ENCODE data around the gene IQSEC3.
"Not testable (repeated sequence)": the region's sequence is repeated elsewhere in the genome, so short reads cannot be mapped to it uniquely, and the experiment has no call there.

The IQSEC3 gene

DNA sequence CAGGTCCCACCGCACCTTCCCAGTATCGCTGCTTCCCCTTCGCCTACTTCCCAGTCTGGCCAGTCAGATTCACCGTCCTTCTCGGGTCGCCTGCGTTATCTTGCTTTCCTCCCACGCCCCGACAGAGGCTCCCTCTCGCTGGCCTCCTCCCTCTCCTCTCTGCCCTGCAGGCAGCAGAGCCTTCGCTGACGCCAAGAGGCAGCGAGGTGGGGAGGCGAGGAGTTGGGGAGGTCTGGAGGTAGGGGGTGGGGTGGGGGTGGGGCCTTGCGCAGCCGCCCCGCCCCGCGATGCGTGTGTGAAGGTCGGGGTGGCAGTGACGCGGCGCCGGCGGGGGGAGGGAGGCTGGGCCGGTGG, at the start of gene IQSEC3:
Gene IQSEC3 (plus strand): TSS at position 340 of the 354 bp plus-strand sequence. CDS start 116 bp downstream, outside the sequence.
- H3K9me3 Mint-ChIP-seq; DNase-seq; H3K36me3 Mint-ChIP-seq (ENCODE audit: low read depth); H3K27ac Mint-ChIP-seq: not testable (repeated sequence)
- Mint-ChIP-seq H3K4me3 (peak within 1 kb of the TSS; percentile 73), H3K27me3 (ENCODE audit: low read depth, poor library complexity) (peaks cover 66% of the 10 kb centered on the region), H3K4me1 (peaks cover 10% of the 10 kb centered on the region)

GRCh38 chr12:17370-18340, 48.9 kb upstream of the IQSEC3 start:
- DNase-seq; H3K4me3 Mint-ChIP-seq; H3K4me1 Mint-ChIP-seq; H3K27ac Mint-ChIP-seq; H3K9me3 Mint-ChIP-seq; H3K27me3 Mint-ChIP-seq (ENCODE audit: low read depth, poor library complexity): not testable (repeated sequence)
- peaks cover 11% of the 10 kb centered on the region for H3K36me3 Mint-ChIP-seq (ENCODE audit: low read depth)

DNA sequence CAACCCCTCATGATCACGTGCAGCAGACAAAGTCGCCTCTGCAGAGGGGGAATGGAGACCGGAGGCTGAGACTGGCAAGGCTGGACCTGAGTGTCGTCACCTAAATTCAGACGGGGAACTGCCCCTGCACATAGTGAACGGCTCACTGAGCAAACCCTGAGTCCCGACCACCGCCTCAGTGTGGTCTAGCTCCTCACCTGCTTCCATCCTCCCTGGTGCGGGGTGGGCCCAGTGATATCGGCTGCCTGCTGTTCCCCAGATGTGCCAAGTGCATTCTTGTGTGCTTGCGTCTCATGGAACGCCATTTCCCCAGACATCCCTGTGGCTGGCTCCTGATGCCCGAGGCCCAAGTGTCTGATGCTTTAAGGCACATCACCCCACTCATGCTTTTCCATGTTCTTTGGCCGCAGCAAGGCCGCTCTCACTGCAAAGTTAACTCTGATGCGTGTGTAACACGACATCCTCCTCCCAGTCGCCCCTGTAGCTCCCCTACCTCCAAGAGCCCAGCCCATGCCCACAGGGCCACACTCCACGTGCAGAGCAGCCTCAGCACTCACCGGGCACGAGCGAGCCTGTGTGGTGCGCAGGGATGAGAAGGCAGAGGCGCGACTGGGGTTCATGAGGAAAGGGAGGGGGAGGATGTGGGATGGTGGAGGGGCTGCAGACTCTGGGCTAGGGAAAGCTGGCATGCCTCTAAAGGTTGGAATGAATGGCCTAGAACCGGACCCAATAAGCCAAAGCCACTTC, 47.6 kb upstream of the IQSEC3 start:
- H3K4me3 Mint-ChIP-seq; H3K36me3 Mint-ChIP-seq (ENCODE audit: low read depth); H3K27ac Mint-ChIP-seq; H3K4me1 Mint-ChIP-seq; H3K9me3 Mint-ChIP-seq; H3K27me3 Mint-ChIP-seq (ENCODE audit: low read depth, poor library complexity); DNase-seq: not testable (repeated sequence)

- not testable (repeated sequence) for H3K27ac Mint-ChIP-seq; H3K36me3 Mint-ChIP-seq (ENCODE audit: low read depth)
Measured at GRCh38 chr12:19906-20305, 46.7 kb upstream of the IQSEC3 start.

DNA sequence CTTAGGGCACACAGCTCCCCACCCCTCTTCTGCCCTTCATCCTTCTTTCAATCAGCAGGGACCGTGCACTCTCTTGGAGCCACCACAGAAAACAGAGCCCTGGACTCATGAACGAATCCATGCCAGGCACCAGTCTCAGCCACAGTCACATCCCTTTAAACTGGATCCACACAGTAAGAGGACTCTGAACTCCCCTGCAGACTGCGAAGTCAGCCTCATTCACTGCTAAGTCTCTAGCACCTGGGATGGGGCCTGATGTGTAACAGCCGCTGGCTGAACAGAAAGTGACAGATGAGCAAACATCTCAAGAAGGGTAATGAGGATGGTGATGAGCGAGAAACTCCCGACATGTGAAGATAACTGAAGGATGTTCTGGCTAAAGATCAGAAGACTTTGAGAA, 45.8 kb upstream of the IQSEC3 start:
- H3K36me3 Mint-ChIP-seq (ENCODE audit: low read depth) = peaks cover 6% of the 10 kb centered on the region
- H3K27me3 Mint-ChIP-seq (ENCODE audit: low read depth, poor library complexity) = no peaks in the 10 kb centered on the region
- no peak for DNase-seq
- H3K27ac Mint-ChIP-seq = no peak overlapping the region
- H3K4me3 Mint-ChIP-seq = no peak overlapping the region
- TF ChIP-seq CTCF (IDR thresholded peaks at IDR 0.05) = no peak
- no peaks in the 10 kb centered on the region for H3K4me1 Mint-ChIP-seq
- H3K9me3 Mint-ChIP-seq = no peaks in the 10 kb centered on the region

More at GRCh38 chr12:19906-20305, 46.7 kb upstream of the IQSEC3 start:
- H3K27me3 Mint-ChIP-seq (ENCODE audit: low read depth, poor library complexity); H3K4me1 Mint-ChIP-seq; H3K9me3 Mint-ChIP-seq; DNase-seq; H3K4me3 Mint-ChIP-seq: not testable (repeated sequence)

DNA sequence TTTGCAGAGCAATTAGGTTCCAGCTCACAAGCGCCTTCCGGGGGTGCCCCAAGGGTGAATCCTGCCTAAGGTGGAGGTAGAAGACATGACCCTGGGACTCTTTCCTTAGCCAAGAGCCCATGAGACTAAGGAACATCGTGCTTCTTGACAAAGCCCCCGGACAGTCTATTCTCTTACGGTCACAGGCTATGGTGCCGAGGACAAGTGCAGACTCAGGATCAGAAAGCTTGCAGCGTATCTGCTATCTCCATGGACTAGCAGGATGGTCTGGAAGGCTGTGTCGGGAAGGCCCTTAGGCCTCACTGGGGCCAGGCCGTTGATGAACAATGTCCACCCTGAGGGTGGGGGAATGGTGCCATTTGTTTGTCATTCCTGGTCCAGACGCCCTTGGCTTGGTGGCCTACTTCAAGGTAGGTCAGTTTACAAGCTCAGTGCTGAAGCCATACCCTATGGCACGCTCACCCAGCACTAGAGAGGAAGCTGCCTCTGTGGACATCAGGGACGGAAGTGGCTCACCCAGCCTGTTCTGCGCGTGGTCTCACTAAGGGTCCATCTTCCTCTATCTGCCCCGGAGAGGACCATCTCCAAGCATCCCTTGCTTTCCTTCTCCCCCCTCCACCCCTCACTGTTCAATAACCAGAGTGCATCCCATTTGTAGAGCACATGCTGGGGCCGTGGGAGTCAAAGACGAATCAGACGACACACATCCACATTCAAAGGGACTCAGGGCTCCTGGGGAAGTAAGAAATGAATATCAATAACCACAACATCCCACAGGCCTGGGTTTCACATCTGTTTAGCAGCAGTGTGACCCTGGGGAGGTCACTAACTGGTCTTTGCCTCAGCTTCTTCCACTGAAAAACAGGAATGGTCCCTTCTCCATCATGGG, 45.0 kb upstream of the IQSEC3 start:
- H3K36me3 Mint-ChIP-seq (ENCODE audit: low read depth) = peaks cover 6% of the 10 kb centered on the region
- no peak overlapping the region for H3K27ac Mint-ChIP-seq
- no peak for DNase-seq
- H3K9me3 Mint-ChIP-seq = no peaks in the 10 kb centered on the region
- no peak overlapping the region for H3K4me3 Mint-ChIP-seq
- no peaks in the 10 kb centered on the region for H3K27me3 Mint-ChIP-seq (ENCODE audit: low read depth, poor library complexity)
- TF ChIP-seq CTCF (IDR thresholded peaks at IDR 0.05) = no peak
- no peaks in the 10 kb centered on the region for H3K4me1 Mint-ChIP-seq

- Mint-ChIP-seq H3K27ac (no peak overlapping the region), H3K36me3 (ENCODE audit: low read depth) (peaks cover 6% of the 10 kb centered on the region), H3K4me3 (no peak overlapping the region), H3K27me3 (ENCODE audit: low read depth, poor library complexity) (no peaks in the 10 kb centered on the region), H3K9me3 (no peaks in the 10 kb centered on the region), H3K4me1 (no peaks in the 10 kb centered on the region)
- TF ChIP-seq CTCF (IDR thresholded peaks at IDR 0.05) = no peak
- no peak for DNase-seq
Measured at GRCh38 chr12:22190-22529, 44.4 kb upstream of the IQSEC3 start.
